Sigmoid colon (tissue), 3 donors: Measurements from ENCODE around the gene RNF157.
"Not testable (repeated sequence)": the region's sequence is repeated elsewhere in the genome, so short reads cannot be mapped to it uniquely, and the experiment has no call there.

Source experiments
- CTCF ChIP-seq, 4 experiments: fragments of 450-650 bp in 3 of 4; fragments of 200-600 bp in 1 of 4; IDR thresholded peaks; one replicate each; pipeline ENCODE4 v1.5.1; 2016 to 2019; ENCODE audit warnings: antibody characterized with exemption in 4 of 4, mild to moderate bottlenecking in 3 of 4, moderate library complexity in 2 of 4
- POLR2A ChIP-seq, 2 donors: fragments of 450-650 bp; IDR thresholded peaks; one replicate each; pipeline ENCODE4 v1.6.1; 2016; ENCODE audit warnings: antibody characterized with exemption in 2 of 2, mild to moderate bottlenecking in 2 of 2, moderate library complexity in 2 of 2

- not testable (repeated sequence) for TF ChIP-seq POLR2A, CTCF (IDR thresholded peaks at IDR 0.05)
These were observed 16.2 kb upstream of the RNF157 start for GRCh38 chr17:76256430-76257050.
